HG03159 (cell line): ENCODE results near the gene ARCN1.

Experiments used
- ATAC-seq: cut with Tn5 transposase; IDR thresholded peaks from one replicate; pipeline ENCODE4 v1.9.1; 2021; ENCODE audit warnings: mild to moderate bottlenecking, moderate library complexity; ENCODE audit not compliant: unreplicated experiment

Gene ARCN1

DNA sequence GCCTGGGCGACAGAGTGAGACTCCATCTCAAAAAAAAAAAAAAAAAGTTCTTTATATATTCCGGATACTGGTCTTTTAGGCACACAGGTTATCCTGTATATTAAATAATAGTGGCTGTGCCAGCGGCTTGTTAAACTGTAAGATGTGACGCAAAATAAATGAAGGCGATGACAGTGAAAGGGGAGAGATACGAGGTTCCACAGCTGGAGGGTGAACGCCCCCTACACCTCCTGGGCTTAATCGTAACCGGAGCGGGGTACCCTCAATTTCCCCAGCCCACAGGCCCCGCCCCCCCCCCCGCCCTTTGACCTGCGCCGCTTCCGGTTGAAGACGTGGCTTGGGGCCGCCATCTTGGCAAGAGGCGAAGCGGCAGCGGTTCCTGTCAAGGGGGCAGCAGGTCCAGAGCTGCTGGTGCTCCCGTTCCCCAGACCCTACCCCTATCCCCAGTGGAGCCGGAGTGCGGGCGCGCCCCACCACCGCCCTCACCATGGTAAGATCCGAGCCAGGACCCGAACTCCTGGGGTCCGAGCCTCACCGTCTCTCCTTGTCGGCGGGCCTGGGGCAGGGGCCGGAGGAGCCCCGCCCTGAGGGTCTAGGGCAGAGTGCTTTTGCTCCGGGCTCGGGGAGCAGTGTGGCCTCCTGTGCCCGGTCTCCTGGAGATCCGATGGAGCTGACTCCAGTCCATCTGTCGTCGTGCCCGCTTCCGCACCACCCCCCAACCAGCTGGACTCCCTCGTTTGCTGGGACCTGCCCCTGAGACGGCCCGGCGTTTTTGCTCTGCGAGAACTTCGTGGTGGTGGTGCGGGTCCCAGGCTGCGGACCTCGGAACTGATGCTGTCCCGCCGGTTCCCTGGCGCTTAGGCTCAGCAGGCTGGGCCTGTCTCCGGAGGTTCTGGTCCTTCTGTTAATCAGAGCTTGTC, at the start of gene ARCN1:
ARCN1 (plus strand) TSS at position 349 of the 920 bp plus-strand sequence; CDS start at position 488, 139 bp downstream.
- peak; percentile 67 for ATAC-seq

DNA sequence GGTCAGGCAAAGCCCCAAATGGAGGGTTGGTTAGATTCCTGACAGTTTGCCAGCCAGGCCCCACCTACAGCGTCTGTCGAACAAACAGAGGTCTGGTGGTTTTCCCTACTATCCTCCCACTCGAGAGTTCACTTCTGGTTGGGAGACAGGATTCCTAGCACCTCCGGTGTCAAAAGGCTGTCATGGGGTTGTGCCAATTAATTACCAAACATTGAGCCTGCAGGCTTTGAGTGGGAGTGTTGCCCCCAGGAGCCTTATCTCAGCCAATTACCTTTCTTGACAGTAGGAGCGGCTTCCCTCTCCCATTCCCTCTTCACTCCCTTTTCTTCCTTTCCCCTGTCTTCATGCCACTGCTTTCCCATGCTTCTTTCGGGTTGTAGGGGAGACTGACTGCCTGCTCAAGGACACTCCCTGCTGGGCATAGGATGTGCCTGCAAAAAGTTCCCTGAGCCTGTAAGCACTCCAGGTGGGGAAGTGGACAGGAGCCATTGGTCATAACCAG, 49.6 kb upstream of the ARCN1 start:
- ATAC-seq = no peak

- ATAC-seq = no peak
These were observed 47.9 kb upstream of the ARCN1 start for GRCh38 chr11:118524356-118524755.

DNA sequence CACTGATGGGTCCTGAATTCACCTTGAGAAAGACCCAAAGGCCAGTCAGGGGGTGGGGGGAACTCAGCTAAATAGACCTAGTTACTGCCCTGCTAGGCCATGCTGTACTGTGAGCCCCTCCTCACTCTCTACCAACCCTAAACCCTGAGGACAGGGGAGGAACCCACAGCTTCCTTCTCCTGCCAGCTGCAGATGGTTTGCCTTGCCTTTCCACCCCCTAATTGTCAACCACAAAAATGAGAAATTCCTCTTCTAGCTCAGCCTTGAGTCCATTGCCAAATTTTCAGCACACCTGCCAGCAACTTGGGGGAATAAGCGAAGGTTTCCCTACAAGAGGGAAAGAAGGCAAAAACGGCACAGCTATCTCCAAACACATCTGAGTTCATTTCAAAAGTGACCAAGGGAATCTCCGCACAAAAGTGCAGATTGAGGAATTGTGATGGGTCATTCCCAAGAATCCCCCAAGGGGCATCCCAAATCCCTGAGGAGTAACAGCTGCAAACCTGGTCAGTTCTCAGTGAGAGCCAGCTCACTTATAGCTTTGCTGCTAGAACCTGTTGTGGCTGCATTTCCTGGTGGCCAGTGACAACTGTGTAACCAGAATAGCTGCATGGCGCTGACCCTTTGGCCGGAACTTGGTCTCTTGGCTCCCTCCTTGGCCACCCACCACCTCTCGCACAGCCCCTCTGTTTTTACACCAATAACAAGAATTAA, 47.3 kb upstream of the ARCN1 start:
- no peak for ATAC-seq

GRCh38 chr11:118526688-118527087, 45.5 kb upstream of the ARCN1 start:
- ATAC-seq = no peak

DNA sequence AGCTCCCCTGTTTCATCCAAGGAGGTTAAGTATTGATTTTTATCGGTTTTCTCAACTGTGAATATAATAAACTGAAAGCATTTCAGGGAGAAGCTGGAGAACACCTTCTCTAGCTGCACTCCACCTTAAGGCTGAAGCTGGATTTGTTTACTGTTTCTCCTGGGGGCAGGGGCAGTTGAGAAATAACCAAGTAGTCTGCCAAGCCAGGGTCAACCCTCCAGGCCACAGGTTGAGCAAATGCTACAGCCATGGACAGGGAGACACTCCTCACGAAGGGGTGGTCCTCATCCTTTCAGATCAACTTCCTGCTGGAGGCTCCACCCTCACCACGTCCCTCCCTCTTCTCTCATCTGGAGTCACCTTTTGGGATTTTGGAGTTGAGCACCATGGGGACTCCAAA, 45.1 kb upstream of the ARCN1 start, which contains the start of gene TTC36:
TTC36 (plus strand) TSS at position 366 of the 400 bp plus-strand sequence; CDS start at position 387, 21 bp downstream.
- ATAC-seq = no peak

DNA sequence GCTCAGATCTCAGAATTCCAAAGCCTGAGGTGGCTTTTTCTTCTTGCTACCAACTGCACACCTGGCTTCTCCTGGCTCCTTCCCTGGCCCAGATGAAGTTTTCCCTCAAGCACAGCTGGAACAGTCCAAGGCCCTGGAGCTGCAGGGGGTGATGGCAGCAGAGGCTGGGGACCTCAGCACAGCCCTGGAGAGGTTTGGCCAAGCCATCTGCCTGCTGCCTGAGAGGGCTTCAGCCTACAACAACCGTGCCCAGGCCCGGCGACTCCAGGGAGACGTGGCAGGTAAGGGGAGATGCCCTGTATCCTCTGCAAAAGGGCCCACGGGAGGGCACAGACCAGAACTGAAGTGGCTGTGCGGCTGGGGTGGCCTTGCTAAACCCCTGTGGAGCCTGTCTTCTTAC, 43.7 kb upstream of the ARCN1 start:
- no peak for ATAC-seq

DNA sequence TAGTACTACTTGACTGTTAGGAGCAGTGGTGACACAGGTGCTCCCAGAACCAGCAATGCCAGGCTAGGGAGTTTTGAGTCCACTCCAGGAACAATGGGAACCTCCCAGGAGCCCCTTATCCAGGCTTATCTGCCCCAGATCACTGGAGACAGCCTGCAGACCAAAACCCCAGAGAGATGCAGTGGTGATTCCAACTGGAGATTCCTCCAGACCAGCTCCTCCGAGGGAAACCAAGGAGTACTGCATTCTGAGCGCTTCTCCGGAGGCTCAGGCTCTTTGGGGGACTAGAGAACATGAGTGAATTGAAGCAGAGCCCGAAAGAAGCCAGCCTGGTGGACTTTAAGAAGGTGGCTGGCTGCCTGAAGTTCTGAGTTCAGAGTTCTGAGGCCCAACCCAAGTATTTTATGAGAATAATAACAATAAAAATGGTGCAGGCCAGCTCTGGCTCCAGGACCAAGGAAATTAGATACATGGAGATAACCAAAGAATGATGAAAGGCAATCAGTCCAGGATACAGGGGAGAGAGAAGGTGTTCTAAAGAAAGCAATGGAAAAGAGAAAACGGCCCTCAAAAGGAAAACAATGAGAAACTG, 42.5 kb upstream of the ARCN1 start:
- no peak for ATAC-seq

DNA sequence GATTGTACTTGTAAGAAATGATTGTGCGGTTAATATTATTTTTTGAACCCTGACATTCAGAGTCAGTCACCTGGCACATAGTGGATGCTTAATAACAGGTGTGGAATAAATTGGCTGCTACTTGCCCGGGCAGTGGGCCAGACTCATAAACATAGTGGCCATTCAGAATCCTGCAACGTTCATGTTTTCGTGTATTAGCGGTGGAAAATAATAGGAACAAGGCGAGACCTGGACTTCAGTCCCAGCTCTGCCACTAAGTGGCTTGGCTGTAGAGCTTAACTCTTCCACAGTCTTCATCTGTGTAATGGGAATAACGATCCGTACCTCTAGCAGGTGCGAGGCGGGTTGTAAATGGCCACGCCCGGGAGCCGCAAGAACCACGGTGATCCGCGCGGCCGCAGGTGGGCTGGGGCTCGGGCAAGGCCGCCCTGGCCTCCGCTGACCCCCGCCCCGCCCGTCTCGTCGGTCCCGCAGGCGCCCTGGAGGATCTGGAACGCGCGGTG, 42.0 kb upstream of the ARCN1 start:
- ATAC-seq = no peak

- ATAC-seq = peak; percentile 70
These were observed 41.3 kb upstream of the ARCN1 start, which contains the start of gene TMEM25 for GRCh38 chr11:118530683-118531596. Gene TMEM25, plus strand, starts transcription at chr11:118531192. Its CDS starts 610 bp downstream, at chr11:118531802.

DNA sequence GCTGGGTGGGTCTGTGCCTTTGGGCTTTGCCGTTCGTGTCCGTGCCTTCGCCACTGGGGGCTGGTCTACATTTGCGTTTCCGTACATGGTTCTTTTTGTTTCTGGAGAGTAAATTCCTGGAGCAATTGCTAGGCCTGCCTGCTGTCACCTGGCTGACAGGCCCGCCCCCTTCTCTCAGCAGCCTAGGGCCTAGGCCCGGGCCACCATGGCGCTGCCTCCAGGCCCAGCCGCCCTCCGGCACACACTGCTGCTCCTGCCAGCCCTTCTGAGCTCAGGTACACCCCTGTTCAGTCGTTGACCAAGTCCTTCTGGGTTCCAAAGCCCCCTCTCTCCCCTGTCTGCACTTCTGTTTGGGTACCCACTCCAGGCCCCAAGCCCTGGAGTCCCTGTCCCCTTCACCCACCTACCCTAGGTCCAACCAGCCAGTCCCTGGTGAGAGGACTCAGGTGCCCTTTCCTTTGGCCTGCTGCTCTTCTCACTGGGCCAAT, 40.6 kb upstream of the ARCN1 start:
- no peak for ATAC-seq

- ATAC-seq = no peak
These were observed 40.1 kb upstream of the ARCN1 start for GRCh38 chr11:118532091-118532490.

- no peak for ATAC-seq
These were observed 39.1 kb upstream of the ARCN1 start for GRCh38 chr11:118532852-118533768.

DNA sequence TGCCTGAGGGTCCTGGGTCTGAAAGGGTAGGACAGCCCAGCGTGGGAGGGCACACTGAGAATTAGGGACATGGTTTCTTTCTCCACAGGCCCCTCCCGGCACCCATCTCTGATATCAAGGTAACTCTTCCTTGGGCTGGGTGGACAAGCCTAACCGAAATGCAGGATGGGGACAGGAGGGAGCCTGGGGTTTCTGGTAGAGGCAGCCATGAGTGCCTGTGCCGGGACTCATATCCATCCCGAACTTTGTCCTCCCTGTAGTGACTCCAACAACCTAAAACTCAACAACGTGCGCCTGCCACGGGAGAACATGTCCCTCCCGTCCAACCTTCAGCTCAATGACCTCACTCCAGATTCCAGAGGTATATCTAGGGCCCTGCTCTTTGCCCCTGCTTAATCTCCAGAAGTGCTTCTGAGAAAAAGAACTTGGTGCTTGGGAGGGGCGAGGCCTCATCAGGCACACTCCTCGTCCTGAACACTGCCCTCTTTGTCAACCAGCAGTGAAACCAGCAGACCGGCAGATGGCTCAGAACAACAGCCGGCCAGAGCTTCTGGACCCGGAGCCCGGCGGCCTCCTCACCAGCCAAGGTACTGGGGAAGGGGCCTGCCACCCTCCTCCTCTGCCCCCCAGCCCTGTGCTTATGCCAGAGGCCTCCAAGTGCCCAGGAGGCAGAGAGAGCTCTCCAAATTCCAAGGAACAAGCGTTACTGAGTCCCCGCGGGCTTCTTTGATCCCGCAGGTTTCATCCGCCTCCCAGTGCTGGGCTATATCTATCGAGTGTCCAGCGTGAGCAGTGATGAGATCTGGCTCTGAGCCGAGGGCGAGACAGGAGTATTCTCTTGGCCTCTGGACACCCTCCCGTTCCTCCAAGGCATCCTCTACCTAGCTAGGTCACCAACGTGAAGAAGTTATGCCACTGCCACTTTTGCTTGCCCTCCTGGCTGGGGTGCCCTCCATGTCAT, 38.2 kb upstream of the ARCN1 start:
- no peak for ATAC-seq

- ATAC-seq = no peak
These were observed 36.9 kb upstream of the ARCN1 start for GRCh38 chr11:118535261-118535660.

- no peak for ATAC-seq
These were observed 35.5 kb upstream of the ARCN1 start for GRCh38 chr11:118536726-118537125.

DNA sequence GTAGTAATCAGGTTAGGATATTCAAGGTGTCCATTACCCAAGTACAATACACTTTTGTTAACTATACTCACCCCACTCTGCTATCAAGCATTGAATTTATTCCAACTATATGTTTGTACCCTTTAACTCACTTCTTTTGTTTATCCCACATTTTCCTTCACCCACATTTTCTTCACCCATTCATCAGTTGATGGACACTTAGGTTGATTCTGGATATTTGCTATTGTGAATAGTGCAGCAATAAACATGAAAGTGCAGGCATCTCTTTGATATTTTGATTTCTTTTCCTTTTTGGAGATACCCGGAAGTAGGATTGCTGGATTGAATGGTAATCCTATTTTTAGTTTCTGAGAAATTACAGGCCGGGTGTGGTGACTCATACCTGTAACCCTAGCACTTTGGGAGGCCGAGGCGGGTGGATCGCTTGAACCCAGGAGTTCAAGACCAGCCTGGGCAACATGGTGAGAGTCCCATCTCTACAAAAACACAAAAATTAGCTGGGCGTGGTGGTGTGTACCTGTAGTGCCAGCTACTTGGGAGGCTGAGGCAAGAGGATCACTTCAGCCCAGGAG, 34.7 kb upstream of the ARCN1 start:
- no peak for ATAC-seq
